Neural crest cell (in vitro differentiated cells): ENCODE results near the gene IL23R. TPM values are rescaled to one million over a fixed set of nuclear protein-coding genes. Genes with fewer than 3 reads are reported as not detected.
"Not testable (repeated sequence)": the region's sequence is repeated elsewhere in the genome, so short reads cannot be mapped to it uniquely, and the experiment has no call there.

Source experiments
- DNase-seq: peaks from one replicate; pipeline ENCODE4 v3.0.0; 2021; ENCODE audit warnings: low read depth, mixed read lengths, low spot score
- H3K27ac Mint-ChIP-seq: one replicate; pipeline ENCODE4 v1.8.0; 2021; ENCODE audit warnings: mild to moderate bottlenecking, mixed read lengths; ENCODE audit not compliant: unreplicated experiment
- H3K27me3 Mint-ChIP-seq: 2 replicates; pipeline ENCODE4 v1.8.0; 2021; ENCODE audit warnings: low read depth, mild to moderate bottlenecking, mixed read lengths
- H3K36me3 Mint-ChIP-seq: 2 replicates; pipeline ENCODE4 v1.8.0; 2021; ENCODE audit warnings: low read depth, mild to moderate bottlenecking, mixed read lengths
- H3K4me1 Mint-ChIP-seq: 2 replicates; pipeline ENCODE4 v1.8.0; 2021; ENCODE audit warnings: mixed read lengths
- H3K4me3 Mint-ChIP-seq: one replicate; pipeline ENCODE4 v1.8.0; 2021; ENCODE audit warnings: mild to moderate bottlenecking, mixed read lengths
- H3K9me3 Mint-ChIP-seq: 2 replicates; pipeline ENCODE4 v1.8.0; 2021; ENCODE audit warnings: mixed read lengths
- total RNA-seq: library from RNA; stranded (reverse); gene quantifications from 2 replicates; pipeline ENCODE4 v1.2.1, GENCODE V29; 2021
- TF ChIP-seq, protein P1 (sequence below): fragments of 200-600 bp; sonication (generic); conservative IDR thresholded peaks from 2 replicates; pipeline ENCODE4 v1.5.0; 2021; ENCODE audit warnings: antibody characterized with exemption, mild to moderate bottlenecking

IL23R gene
- total RNA-seq, 1 donor from 2014 or later: not detected

DNA sequence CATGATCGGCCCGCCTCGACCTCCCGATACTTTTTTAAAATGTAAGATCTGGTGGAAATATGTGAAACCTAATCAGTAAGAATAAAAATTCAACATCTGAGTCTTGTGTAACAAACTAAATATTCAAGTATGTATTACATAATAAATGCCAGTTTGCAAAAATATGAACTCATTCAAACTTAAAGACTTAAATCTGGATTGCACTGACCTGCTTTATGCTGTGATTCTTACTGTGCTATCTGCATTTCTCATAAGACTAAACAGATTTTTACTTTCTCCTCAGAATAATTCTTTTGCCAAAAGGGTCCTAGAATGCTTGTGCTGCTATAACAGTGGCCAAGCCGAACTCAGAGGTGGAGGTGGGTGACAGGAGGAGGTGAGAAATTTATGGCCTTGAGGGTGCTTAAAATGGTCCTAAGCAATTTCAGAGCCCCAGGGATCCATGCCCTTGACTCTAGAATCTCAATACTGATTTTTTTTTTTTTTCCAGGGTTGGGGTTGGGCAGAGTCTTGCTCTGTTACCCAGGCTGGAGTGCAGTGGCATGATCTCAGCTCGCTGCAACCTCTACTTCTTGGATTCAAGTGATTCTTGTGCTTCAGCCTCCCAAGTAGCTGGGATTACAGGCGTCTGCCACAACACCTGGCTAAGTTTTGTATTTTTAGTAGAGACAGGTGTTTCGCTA lies 38.2 kb downstream of the IL23R start:
- Mint-ChIP-seq H3K9me3 (no peaks in the 10 kb centered on the region), H3K4me1 (no peaks in the 10 kb centered on the region), H3K27ac (no peak overlapping the region), H3K36me3 (no peaks in the 10 kb centered on the region), H3K27me3 (no peaks in the 10 kb centered on the region), H3K4me3 (no peak overlapping the region)
- no peak for DNase-seq
- TF ChIP-seq, protein P1, sequence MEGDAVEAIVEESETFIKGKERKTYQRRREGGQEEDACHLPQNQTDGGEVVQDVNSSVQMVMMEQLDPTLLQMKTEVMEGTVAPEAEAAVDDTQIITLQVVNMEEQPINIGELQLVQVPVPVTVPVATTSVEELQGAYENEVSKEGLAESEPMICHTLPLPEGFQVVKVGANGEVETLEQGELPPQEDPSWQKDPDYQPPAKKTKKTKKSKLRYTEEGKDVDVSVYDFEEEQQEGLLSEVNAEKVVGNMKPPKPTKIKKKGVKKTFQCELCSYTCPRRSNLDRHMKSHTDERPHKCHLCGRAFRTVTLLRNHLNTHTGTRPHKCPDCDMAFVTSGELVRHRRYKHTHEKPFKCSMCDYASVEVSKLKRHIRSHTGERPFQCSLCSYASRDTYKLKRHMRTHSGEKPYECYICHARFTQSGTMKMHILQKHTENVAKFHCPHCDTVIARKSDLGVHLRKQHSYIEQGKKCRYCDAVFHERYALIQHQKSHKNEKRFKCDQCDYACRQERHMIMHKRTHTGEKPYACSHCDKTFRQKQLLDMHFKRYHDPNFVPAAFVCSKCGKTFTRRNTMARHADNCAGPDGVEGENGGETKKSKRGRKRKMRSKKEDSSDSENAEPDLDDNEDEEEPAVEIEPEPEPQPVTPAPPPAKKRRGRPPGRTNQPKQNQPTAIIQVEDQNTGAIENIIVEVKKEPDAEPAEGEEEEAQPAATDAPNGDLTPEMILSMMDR: no peak

DNA sequence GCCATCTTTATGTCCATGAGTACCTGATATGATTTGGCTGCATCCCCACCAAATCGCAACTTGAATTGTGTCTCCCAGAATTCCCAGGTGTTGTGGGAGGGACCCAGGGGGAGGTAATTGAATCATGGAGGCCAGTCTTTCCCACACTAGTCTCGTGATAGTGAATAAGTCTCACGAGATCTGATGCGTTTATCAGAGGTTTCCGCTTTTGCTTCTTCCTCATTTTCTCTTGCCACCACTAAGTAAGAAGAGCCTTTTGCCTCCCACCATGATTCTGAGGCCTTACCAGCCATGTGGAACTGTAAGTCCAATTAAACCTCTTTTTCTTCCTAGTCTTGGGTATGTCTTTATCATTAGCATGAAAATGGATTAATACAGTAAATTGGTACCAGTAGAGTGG lies 41.1 kb downstream of the IL23R start:
- H3K9me3 Mint-ChIP-seq, H3K27me3 Mint-ChIP-seq, H3K4me1 Mint-ChIP-seq, H3K4me3 Mint-ChIP-seq, H3K36me3 Mint-ChIP-seq, DNase-seq, H3K27ac Mint-ChIP-seq: not testable (repeated sequence)

DNA sequence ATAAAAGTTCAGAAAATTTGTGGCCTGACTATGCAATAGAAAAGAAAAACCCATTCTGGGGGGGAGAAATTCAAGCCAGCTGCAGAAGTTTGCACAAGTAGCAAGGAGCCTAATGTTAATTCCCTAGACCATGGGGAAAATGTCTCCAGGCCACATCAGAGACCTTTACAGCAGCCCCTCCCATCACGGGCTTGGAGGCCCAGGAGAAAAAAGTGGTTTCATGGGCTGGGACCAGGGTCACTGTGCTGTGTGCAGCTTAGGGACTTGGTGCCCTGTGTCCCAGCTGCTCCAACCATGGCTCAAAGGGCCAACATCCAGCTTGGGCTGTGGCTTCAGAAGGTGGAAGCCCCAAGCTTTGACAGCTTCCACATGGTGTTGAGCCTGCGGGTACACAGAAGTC lies 42.0 kb downstream of the IL23R start:
- Mint-ChIP-seq H3K4me1 (peaks cover 2% of the 10 kb centered on the region), H3K9me3 (peaks cover 2% of the 10 kb centered on the region), H3K27ac (no peak overlapping the region), H3K27me3 (no peaks in the 10 kb centered on the region), H3K4me3 (no peak overlapping the region), H3K36me3 (no peaks in the 10 kb centered on the region)
- DNase-seq: no peak
- TF ChIP-seq, protein P1: no peak

DNA sequence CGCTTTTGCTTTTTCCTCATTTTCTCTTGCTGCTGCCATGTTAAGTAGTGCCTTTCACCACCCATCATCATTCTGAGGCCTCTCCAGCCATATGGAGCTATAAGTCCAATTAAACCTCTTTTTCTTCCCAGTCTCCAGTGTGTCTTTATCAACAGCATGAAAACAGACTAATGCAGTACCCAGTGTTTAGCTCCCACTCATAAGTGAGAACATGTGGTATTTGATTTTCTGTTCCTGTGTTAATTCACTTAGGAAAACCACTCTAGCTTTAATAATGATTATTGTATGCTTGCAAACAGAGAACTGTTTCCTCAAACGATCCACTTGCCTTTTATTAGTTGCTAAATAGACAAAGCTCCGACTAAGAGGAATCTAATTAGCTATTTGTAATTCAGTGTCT lies 43.3 kb downstream of the IL23R start:
- DNase-seq: no peak
- H3K9me3 Mint-ChIP-seq: peaks cover 3% of the 10 kb centered on the region
- no peak overlapping the region for H3K27ac Mint-ChIP-seq
- no peaks in the 10 kb centered on the region for H3K27me3 Mint-ChIP-seq
- TF ChIP-seq, protein P1: no peak
- no peaks in the 10 kb centered on the region for H3K36me3 Mint-ChIP-seq
- peaks cover 4% of the 10 kb centered on the region for H3K4me1 Mint-ChIP-seq
- H3K4me3 Mint-ChIP-seq: no peak overlapping the region

DNA sequence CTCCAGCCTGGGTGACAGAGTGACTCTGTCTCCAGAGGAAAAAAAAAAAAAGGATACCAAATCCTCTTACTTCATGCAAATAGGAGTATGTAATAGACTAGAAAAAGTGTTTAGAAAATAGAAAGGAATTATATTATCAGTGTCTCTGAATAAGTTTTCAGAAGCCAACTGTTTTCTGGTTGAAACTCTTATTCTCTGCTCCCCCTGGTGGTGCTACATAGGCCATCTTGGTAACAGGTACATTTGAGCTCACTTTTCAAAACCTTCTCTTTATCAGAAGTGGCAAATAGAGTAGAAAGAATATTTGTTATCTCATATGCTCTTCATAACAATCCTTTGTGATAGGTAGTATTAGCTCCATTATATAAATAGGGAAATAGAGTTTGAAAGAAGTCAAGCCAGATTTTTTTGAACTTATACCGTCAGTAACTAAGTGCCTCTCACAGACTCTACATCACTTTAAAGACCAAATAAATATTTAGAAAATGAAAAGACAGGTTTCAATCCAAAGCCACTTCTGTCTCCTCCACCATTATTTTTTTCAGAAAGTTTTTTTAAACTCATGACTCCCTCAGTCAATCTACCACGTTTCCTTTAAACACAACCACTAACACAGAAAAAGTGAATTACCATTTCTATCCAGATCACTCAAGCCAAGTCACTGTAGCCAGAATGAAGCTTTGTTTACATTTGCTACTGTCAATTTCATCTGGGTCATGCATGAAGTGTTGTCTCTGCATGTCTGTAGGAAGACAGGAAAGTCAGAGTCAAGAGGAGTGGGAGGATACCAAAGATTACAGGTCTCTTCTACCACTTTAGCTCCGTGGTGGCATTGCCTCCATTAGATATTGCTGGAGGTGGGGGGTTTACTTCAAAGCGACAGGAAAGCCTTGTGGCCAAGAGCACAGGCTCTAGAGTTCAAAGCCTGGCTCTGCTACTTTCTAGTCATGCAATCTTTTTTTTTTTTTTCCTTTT lies 45.6 kb downstream of the IL23R start:
- Mint-ChIP-seq H3K4me1 (peaks cover 4% of the 10 kb centered on the region), H3K27ac (no peak overlapping the region), H3K36me3 (no peaks in the 10 kb centered on the region), H3K4me3 (no peak overlapping the region), H3K9me3 (peaks cover 3% of the 10 kb centered on the region), H3K27me3 (no peaks in the 10 kb centered on the region)
- TF ChIP-seq, protein P1: peak; percentile 78
- DNase-seq: peak; percentile 27

DNA sequence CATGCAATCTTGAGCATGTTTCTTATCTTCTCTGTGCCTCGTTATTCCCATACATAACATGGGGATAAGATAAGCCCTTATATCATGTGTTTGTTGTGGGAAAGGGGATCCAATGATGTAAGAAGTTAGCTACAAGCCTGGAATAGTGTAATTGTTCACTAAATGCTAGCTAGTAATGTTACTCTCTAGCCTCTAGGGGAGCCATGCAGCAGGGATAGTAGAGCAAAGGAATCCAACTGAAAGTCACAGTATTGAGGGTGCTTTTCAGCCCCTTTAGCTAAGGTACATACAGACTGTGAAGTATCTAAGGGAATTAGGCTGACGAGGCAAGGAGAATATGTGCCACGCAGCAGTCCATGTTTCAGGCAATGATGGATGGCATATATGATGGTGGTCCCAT lies 46.9 kb downstream of the IL23R start:
- Mint-ChIP-seq H3K9me3 (peaks cover 3% of the 10 kb centered on the region), H3K27me3 (no peaks in the 10 kb centered on the region), H3K4me3 (no peak overlapping the region), H3K27ac (no peak overlapping the region), H3K4me1 (peaks cover 4% of the 10 kb centered on the region), H3K36me3 (no peaks in the 10 kb centered on the region)
- DNase-seq: no peak
- TF ChIP-seq, protein P1: peak; percentile 60
